Right atrium auricular region (tissue), 2 donors: ENCODE results near the gene FAM89A. TPM values are rescaled to one million over a fixed set of nuclear protein-coding genes. Genes with fewer than 3 reads are reported as not detected.

Source experiments
- DNase-seq: peaks from one replicate; pipeline ENCODE4 v3.0.0-alpha.2; 2019; ENCODE audit warnings: low spot score
- H3K27ac ChIP-seq, 2 donors: fragments of 200-600 bp; sonication (generic); 1 replicate in 1 of 2; 2 replicates in 1 of 2; pipeline ENCODE4 v1.5.1; 2016 to 2019
- H3K27me3 ChIP-seq, 2 donors: fragments of 200-600 bp; sonication (generic); one replicate each; pipeline versions ENCODE4 v1.5.1 to v1.6.0; 2017 to 2019
- H3K36me3 ChIP-seq: fragments of 200-600 bp; sonication (generic); one replicate; pipeline ENCODE4 v1.5.1; 2016
- H3K4me1 ChIP-seq, 2 donors: fragments of 200-600 bp; sonication (generic); one replicate each; pipeline versions ENCODE4 v1.5.1 to v1.6.0; 2017 to 2019
- H3K4me3 ChIP-seq, 2 donors: fragments of 200-600 bp; sonication (generic); 1 replicate in 1 of 2; 2 replicates in 1 of 2; pipeline ENCODE4 v1.5.1; 2017 to 2019; ENCODE audit warnings: mild to moderate bottlenecking in 1 of 2, moderate library complexity in 1 of 2
- H3K9me3 ChIP-seq, 2 donors: fragments of 200-600 bp; sonication (generic); one replicate each; pipeline ENCODE4 v1.5.1; 2019
- total RNA-seq, 2 donors: library from RNA; depleted of rRNA; stranded (reverse); fragments of >200 nt; gene quantifications; one replicate each; pipeline ENCODE4 v1.1.0, GENCODE V29; 2016
- TF ChIP-seq, protein P1 (sequence below), 2 donors: fragments of 200-600 bp; sonication (generic); IDR thresholded peaks; one replicate each; pipeline ENCODE4 v1.5.1; 2019; ENCODE audit warnings: antibody characterized with exemption in 2 of 2

Gene FAM89A
- total RNA-seq, 2 donors from 2014 or later = 6.4 to 11.2 TPM

- no peak for DNase-seq
- peak overlapping the region; percentile 64 to 71 for H3K27ac ChIP-seq
These were observed 60.7 kb downstream of the FAM89A start for GRCh38 chr1:230979389-230979716.

GRCh38 chr1:230978491-230979388, 61.3 kb downstream of the FAM89A start, which contains the start of the genes ARV1 and TTC13:
Gene ARV1 (plus strand): TSS chr1:230979094. CDS start chr1:230979106, 12 bp downstream.
Gene TTC13 (minus strand): TSS chr1:230978861. CDS start chr1:230978830, 31 bp downstream.
- peaks cover 0 to 21% of the 10 kb centered on the region in 2 donors for H3K4me1 ChIP-seq
- H3K4me3 ChIP-seq = peak within 1 kb of the TSS; percentile 81 to 87
- TF ChIP-seq, protein P1, sequence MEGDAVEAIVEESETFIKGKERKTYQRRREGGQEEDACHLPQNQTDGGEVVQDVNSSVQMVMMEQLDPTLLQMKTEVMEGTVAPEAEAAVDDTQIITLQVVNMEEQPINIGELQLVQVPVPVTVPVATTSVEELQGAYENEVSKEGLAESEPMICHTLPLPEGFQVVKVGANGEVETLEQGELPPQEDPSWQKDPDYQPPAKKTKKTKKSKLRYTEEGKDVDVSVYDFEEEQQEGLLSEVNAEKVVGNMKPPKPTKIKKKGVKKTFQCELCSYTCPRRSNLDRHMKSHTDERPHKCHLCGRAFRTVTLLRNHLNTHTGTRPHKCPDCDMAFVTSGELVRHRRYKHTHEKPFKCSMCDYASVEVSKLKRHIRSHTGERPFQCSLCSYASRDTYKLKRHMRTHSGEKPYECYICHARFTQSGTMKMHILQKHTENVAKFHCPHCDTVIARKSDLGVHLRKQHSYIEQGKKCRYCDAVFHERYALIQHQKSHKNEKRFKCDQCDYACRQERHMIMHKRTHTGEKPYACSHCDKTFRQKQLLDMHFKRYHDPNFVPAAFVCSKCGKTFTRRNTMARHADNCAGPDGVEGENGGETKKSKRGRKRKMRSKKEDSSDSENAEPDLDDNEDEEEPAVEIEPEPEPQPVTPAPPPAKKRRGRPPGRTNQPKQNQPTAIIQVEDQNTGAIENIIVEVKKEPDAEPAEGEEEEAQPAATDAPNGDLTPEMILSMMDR (IDR thresholded peaks at IDR 0.05) = peak in 1 of 2 donors; percentile 49
- H3K27me3 ChIP-seq = no peaks in the 10 kb centered on the region
- no peaks in the 10 kb centered on the region for H3K36me3 ChIP-seq
- no peaks in the 10 kb centered on the region for H3K9me3 ChIP-seq
- H3K27ac ChIP-seq = peak within 1 kb of the TSS; percentile 64 to 71
- DNase-seq = peak; percentile 97

More at GRCh38 chr1:230979389-230979716, 60.7 kb downstream of the FAM89A start:
- Histone ChIP-seq H3K9me3 (no peaks in the 10 kb centered on the region), H3K4me1 (peaks cover 0 to 21% of the 10 kb centered on the region in 2 donors), H3K27me3 (no peaks in the 10 kb centered on the region), H3K4me3 (peak overlapping the region; percentile 81 to 87), H3K36me3 (no peaks in the 10 kb centered on the region)
- TF ChIP-seq, protein P1 (IDR thresholded peaks at IDR 0.05) = no peak

- Histone ChIP-seq H3K4me1 (peaks cover 0 to 21% of the 10 kb centered on the region in 2 donors), H3K9me3 (no peaks in the 10 kb centered on the region), H3K27ac (peak overlapping the region; percentile 36 to 55), H3K27me3 (no peaks in the 10 kb centered on the region), H3K4me3 (peak overlapping the region; percentile 81 to 87), H3K36me3 (no peaks in the 10 kb centered on the region)
- TF ChIP-seq, protein P1 (IDR thresholded peaks at IDR 0.05) = no peak
- no peak for DNase-seq
These were observed 62.1 kb downstream of the FAM89A start for GRCh38 chr1:230977761-230978490.

DNA sequence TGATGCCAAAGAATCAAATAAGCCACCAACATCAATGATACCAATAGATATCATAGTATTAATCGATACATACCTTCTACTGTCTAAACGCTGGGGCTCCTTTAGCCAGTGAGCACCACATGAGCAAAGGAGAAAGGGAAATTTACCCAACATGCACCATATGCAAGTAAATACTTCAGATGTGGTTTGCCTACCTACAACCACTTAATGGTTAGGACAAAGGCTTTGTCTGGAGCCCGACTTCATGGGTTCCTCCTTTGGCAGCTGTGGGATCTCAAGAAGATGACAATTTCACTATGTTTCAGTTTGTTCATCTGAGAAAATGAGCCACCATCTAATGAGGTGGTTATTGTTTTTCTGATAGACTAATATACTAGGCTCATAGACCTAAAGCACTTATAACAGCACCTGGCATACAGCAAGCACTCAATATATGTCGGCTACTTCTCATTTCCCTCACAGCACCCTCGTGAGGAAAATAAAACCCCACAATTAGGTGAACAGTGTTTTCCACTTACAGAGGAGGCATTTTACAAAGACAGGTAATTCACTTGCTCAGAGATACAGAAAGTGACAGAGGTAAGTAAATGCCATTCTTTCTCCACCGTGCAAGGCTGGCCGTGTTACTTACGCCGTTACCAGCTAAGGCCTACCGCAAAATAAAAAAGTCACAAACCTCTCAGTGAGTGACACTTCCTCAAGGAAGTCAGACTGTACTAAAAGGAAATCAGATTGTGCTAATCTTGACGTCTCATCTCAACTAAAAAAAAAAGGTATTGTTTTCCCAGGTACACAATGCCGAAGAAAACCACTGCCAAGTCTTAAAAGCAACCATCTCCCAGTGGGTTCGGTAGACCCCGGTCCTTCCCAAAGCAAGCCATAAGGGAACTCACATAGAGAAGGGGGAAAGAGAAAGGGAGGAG, 63.0 kb downstream of the FAM89A start:
- Histone ChIP-seq H3K27me3 (no peaks in the 10 kb centered on the region), H3K27ac (peak overlapping the region; percentile 36 to 55), H3K36me3 (no peaks in the 10 kb centered on the region), H3K9me3 (no peaks in the 10 kb centered on the region), H3K4me1 (peaks cover 0 to 21% of the 10 kb centered on the region in 2 donors), H3K4me3 (peak overlapping the region in 1 of 2 donors; percentile 87)
- TF ChIP-seq, protein P1 (IDR thresholded peaks at IDR 0.05) = no peak
- no peak for DNase-seq

DNA sequence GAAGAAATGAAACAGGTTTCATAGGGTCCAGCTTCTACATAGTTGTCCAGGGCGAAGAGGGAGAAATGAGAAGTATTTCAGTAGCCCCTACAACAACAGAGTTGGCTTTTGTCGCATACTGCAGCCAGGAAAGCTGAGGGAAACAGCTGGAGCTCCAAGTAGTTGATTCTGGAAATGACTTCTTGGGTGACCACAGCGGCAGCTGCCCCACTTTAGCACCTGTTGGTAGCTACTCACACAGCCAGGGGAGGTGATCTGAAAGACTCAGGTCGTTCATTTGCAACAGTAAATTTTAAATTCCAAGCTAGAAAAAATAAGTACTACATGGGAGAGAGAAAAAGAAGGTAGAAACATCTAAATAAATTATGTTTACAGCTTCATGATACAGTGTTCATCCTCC, 63.7 kb downstream of the FAM89A start:
- H3K27me3 ChIP-seq = no peaks in the 10 kb centered on the region
- DNase-seq = no peak
- H3K36me3 ChIP-seq = no peaks in the 10 kb centered on the region
- H3K27ac ChIP-seq = no peak overlapping the region
- TF ChIP-seq, protein P1 (IDR thresholded peaks at IDR 0.05) = no peak
- H3K9me3 ChIP-seq = no peaks in the 10 kb centered on the region
- H3K4me3 ChIP-seq = no peak overlapping the region
- H3K4me1 ChIP-seq = peaks cover 0 to 21% of the 10 kb centered on the region in 2 donors
